ENCODE results near the gene KIF11.

The KIF11 gene

GRCh38 chr10:92590623-92591549 lies 2.0 kb upstream of the KIF11 start:
- peak; percentile 72 for DNase-seq (ENCODE audit: low read depth, low spot score)
- in situ Hi-C loops (cut with HindIII; ENCODE audit: low sequenced_read_pairs) = no loop called here
- peak overlapping the region; percentile 24 for H3K4me3 ChIP-seq (ENCODE audit: low read depth, low read length)
- peak; percentile 55 for TF ChIP-seq CTCF (IDR thresholded peaks at IDR 0.05; ENCODE audit: low read depth, low read length)

GRCh38 chr10:92591550-92592022 lies 1.3 kb upstream of the KIF11 start:
- DNase-seq (ENCODE audit: low read depth, low spot score) = peak; percentile 95
- in situ Hi-C loops (cut with HindIII; ENCODE audit: low sequenced_read_pairs) = no loop called here
- H3K4me3 ChIP-seq (ENCODE audit: low read depth, low read length) = peak overlapping the region; percentile 24
- no peak for TF ChIP-seq CTCF (IDR thresholded peaks at IDR 0.05; ENCODE audit: low read depth, low read length)

- H3K4me3 ChIP-seq (ENCODE audit: low read depth, low read length) = peak overlapping the region; percentile 87
- DNase-seq (ENCODE audit: low read depth, low spot score) = peak; percentile 35
- TF ChIP-seq CTCF (IDR thresholded peaks at IDR 0.05; ENCODE audit: low read depth, low read length) = no peak
- in situ Hi-C loops (cut with HindIII; ENCODE audit: low sequenced_read_pairs) = no loop called here
Measured at GRCh38 chr10:92593619-92594588, 974 bp downstream of the KIF11 start.

- in situ Hi-C loops (cut with HindIII; ENCODE audit: low sequenced_read_pairs) = no loop called here
- H3K4me3 ChIP-seq (ENCODE audit: low read depth, low read length) = no peak overlapping the region
- no peak for TF ChIP-seq CTCF (IDR thresholded peaks at IDR 0.05; ENCODE audit: low read depth, low read length)
- no peak for DNase-seq (ENCODE audit: low read depth, low spot score)
Measured at GRCh38 chr10:92595505-92595904, 2.6 kb downstream of the KIF11 start.

GRCh38 chr10:92598321-92598720 lies 5.4 kb downstream of the KIF11 start:
- no peak overlapping the region for H3K4me3 ChIP-seq (ENCODE audit: low read depth, low read length)
- no peak for DNase-seq (ENCODE audit: low read depth, low spot score)
- in situ Hi-C loops (cut with HindIII; ENCODE audit: low sequenced_read_pairs) = no loop called here
- TF ChIP-seq CTCF (IDR thresholded peaks at IDR 0.05; ENCODE audit: low read depth, low read length) = no peak

- no peak overlapping the region for H3K4me3 ChIP-seq (ENCODE audit: low read depth, low read length)
- in situ Hi-C loops (cut with HindIII; ENCODE audit: low sequenced_read_pairs) = no loop called here
- no peak for TF ChIP-seq CTCF (IDR thresholded peaks at IDR 0.05; ENCODE audit: low read depth, low read length)
- DNase-seq (ENCODE audit: low read depth, low spot score) = no peak
Measured at GRCh38 chr10:92604841-92605240, 11.9 kb downstream of the KIF11 start.

Measured in astrocyte of the spinal cord (primary cell).